ENCODE measurements around the gene EFNA5. TPM values are rescaled to one million over a fixed set of nuclear protein-coding genes. Genes with fewer than 3 reads are reported as not detected.
A peak's percentile ranks its signal among the peaks of the same experiment; 100 is the strongest.

The EFNA5 gene
- polyA plus RNA-seq, 4 donors, result 0.54 to 3.5 (median 1.7) TPM; not detected in 1

GRCh38 chr5:107388141-107388861 is 282.4 kb downstream of the EFNA5 start:
- Histone ChIP-seq H3K27ac (ENCODE audit: low read depth in 1 of 3, low read length in 2 of 3) (no peak overlapping the region), H3K36me3 (ENCODE audit: control insufficient read depth in 3 of 3, insufficient read depth in 2 of 3, low read depth in 1 of 3, low read length in 3 of 3) (no peaks in the 10 kb centered on the region), H3K27me3 (ENCODE audit: control insufficient read depth in 3 of 3, insufficient read depth in 3 of 3, low read length in 3 of 3) (no peaks in the 10 kb centered on the region), H3K9me3 (ENCODE audit: control insufficient read depth in 2 of 2, insufficient read depth in 1 of 2, low read depth in 1 of 2, low read length in 1 of 2) (no peaks in the 10 kb centered on the region), H3K4me3 (ENCODE audit: low read depth in 1 of 3, low read length in 3 of 3) (no peak overlapping the region), H3K4me1 (ENCODE audit: control insufficient read depth in 3 of 3, insufficient read depth in 2 of 3, low read depth in 1 of 3, low read length in 2 of 3) (peaks cover 3 to 21% (median 17%) of the 10 kb centered on the region in 3 donors)
- FAIRE-seq (no peak), DNase-seq (peak in 1 of 2 donors; percentile 32)
- WGBS, 3 donors, result 19 to 30% (median 27%) methylated on average over 8 of the region's 8 CpGs

- Histone ChIP-seq H3K9me3 (ENCODE audit: control insufficient read depth in 2 of 2, insufficient read depth in 1 of 2, low read depth in 1 of 2, low read length in 1 of 2) (no peaks in the 10 kb centered on the region), H3K27me3 (ENCODE audit: control insufficient read depth in 3 of 3, insufficient read depth in 3 of 3, low read length in 3 of 3) (no peaks in the 10 kb centered on the region), H3K36me3 (ENCODE audit: control insufficient read depth in 3 of 3, insufficient read depth in 2 of 3, low read depth in 1 of 3, low read length in 3 of 3) (no peaks in the 10 kb centered on the region), H3K4me1 (ENCODE audit: control insufficient read depth in 3 of 3, insufficient read depth in 2 of 3, low read depth in 1 of 3, low read length in 2 of 3) (peaks cover 3 to 21% (median 17%) of the 10 kb centered on the region in 3 donors), H3K27ac (ENCODE audit: low read depth in 1 of 3, low read length in 2 of 3) (no peak overlapping the region), H3K4me3 (ENCODE audit: low read depth in 1 of 3, low read length in 3 of 3) (no peak overlapping the region)
- WGBS, 3 donors, result 45 to 56% (median 47%) methylated on average over 6 of the region's 6 CpGs
- FAIRE-seq, result no peak
- DNase-seq, result peak; percentile 37 to 50
These were observed 283.1 kb downstream of the EFNA5 start for GRCh38 chr5:107387526-107388140.

GRCh38 chr5:107385708-107386107 is 285.0 kb downstream of the EFNA5 start:
- H3K27ac ChIP-seq (ENCODE audit: low read depth in 1 of 3, low read length in 2 of 3), result no peak overlapping the region
- H3K4me1 ChIP-seq (ENCODE audit: control insufficient read depth in 3 of 3, insufficient read depth in 2 of 3, low read depth in 1 of 3, low read length in 2 of 3), result peaks cover 3 to 26% (median 20%) of the 10 kb centered on the region in 3 donors
- no peaks in the 10 kb centered on the region for H3K36me3 ChIP-seq (ENCODE audit: control insufficient read depth in 3 of 3, insufficient read depth in 2 of 3, low read depth in 1 of 3, low read length in 3 of 3)
- H3K27me3 ChIP-seq (ENCODE audit: control insufficient read depth in 3 of 3, insufficient read depth in 3 of 3, low read length in 3 of 3), result no peaks in the 10 kb centered on the region
- DNase-seq, result no peak
- H3K9me3 ChIP-seq (ENCODE audit: control insufficient read depth in 2 of 2, insufficient read depth in 1 of 2, low read depth in 1 of 2, low read length in 1 of 2), result no peaks in the 10 kb centered on the region
- H3K4me3 ChIP-seq (ENCODE audit: low read depth in 1 of 3, low read length in 3 of 3), result no peak overlapping the region
- FAIRE-seq, result no peak
- 93 to 98% (median 97%) methylated on average over 2 of the region's 2 CpGs for WGBS, 3 donors

GRCh38 chr5:107384256-107384655 is 286.5 kb downstream of the EFNA5 start:
- Histone ChIP-seq H3K36me3 (ENCODE audit: control insufficient read depth in 3 of 3, insufficient read depth in 2 of 3, low read depth in 1 of 3, low read length in 3 of 3) (no peaks in the 10 kb centered on the region), H3K9me3 (ENCODE audit: control insufficient read depth in 2 of 2, insufficient read depth in 1 of 2, low read depth in 1 of 2, low read length in 1 of 2) (no peaks in the 10 kb centered on the region), H3K27ac (ENCODE audit: low read depth in 1 of 3, low read length in 2 of 3) (no peak overlapping the region), H3K4me1 (ENCODE audit: control insufficient read depth in 3 of 3, insufficient read depth in 2 of 3, low read depth in 1 of 3, low read length in 2 of 3) (peaks cover 3 to 25% (median 16%) of the 10 kb centered on the region in 3 donors), H3K27me3 (ENCODE audit: control insufficient read depth in 3 of 3, insufficient read depth in 3 of 3, low read length in 3 of 3) (no peaks in the 10 kb centered on the region), H3K4me3 (ENCODE audit: low read depth in 1 of 3, low read length in 3 of 3) (no peak overlapping the region)
- DNase-seq (no peak), FAIRE-seq (no peak)
- WGBS, 3 donors, result 92 to 96% (median 93%) methylated on average over 4 of the region's 4 CpGs

GRCh38 chr5:107383414-107383813 is 287.3 kb downstream of the EFNA5 start:
- no peak for DNase-seq
- no peaks in the 10 kb centered on the region for H3K27me3 ChIP-seq (ENCODE audit: control insufficient read depth in 3 of 3, insufficient read depth in 3 of 3, low read length in 3 of 3)
- no peaks in the 10 kb centered on the region for H3K9me3 ChIP-seq (ENCODE audit: control insufficient read depth in 2 of 2, insufficient read depth in 1 of 2, low read depth in 1 of 2, low read length in 1 of 2)
- no peaks in the 10 kb centered on the region for H3K36me3 ChIP-seq (ENCODE audit: control insufficient read depth in 3 of 3, insufficient read depth in 2 of 3, low read depth in 1 of 3, low read length in 3 of 3)
- peaks cover 3 to 18% (median 10%) of the 10 kb centered on the region in 3 donors for H3K4me1 ChIP-seq (ENCODE audit: control insufficient read depth in 3 of 3, insufficient read depth in 2 of 3, low read depth in 1 of 3, low read length in 2 of 3)
- H3K27ac ChIP-seq (ENCODE audit: low read depth in 1 of 3, low read length in 2 of 3), result no peak overlapping the region
- no peak for FAIRE-seq
- 95 to 100% (median 96%) methylated on average over 1 of the region's 1 CpG for WGBS, 3 donors
- no peak overlapping the region for H3K4me3 ChIP-seq (ENCODE audit: low read depth in 1 of 3, low read length in 3 of 3)

- Histone ChIP-seq H3K27me3 (ENCODE audit: control insufficient read depth in 3 of 3, insufficient read depth in 3 of 3, low read length in 3 of 3) (no peaks in the 10 kb centered on the region), H3K4me1 (ENCODE audit: control insufficient read depth in 3 of 3, insufficient read depth in 2 of 3, low read depth in 1 of 3, low read length in 2 of 3) (peaks cover 0 to 6% (median 3%) of the 10 kb centered on the region in 3 donors), H3K27ac (ENCODE audit: low read depth in 1 of 3, low read length in 2 of 3) (no peak overlapping the region), H3K9me3 (ENCODE audit: control insufficient read depth in 2 of 2, insufficient read depth in 1 of 2, low read depth in 1 of 2, low read length in 1 of 2) (no peaks in the 10 kb centered on the region), H3K4me3 (ENCODE audit: low read depth in 1 of 3, low read length in 3 of 3) (no peak overlapping the region), H3K36me3 (ENCODE audit: control insufficient read depth in 3 of 3, insufficient read depth in 2 of 3, low read depth in 1 of 3, low read length in 3 of 3) (no peaks in the 10 kb centered on the region)
- 58 to 75% (median 60%) methylated on average over 13 of the region's 13 CpGs for WGBS, 3 donors
- peak; percentile 40 to 41 for DNase-seq
- no peak for FAIRE-seq
These were observed 289.4 kb downstream of the EFNA5 start for GRCh38 chr5:107381189-107381856.

GRCh38 chr5:107380654-107381053 is 290.1 kb downstream of the EFNA5 start:
- 95 to 97% (median 96%) methylated on average over 10 of the region's 10 CpGs for WGBS, 3 donors
- no peak for FAIRE-seq

GRCh38 chr5:107378218-107378899 is 292.4 kb downstream of the EFNA5 start:
- FAIRE-seq, result no peak
- no peaks in the 10 kb centered on the region for H3K36me3 ChIP-seq (ENCODE audit: control insufficient read depth in 3 of 3, insufficient read depth in 2 of 3, low read depth in 1 of 3, low read length in 3 of 3)
- peak; percentile 31 to 70 for DNase-seq
- H3K4me3 ChIP-seq (ENCODE audit: low read depth in 1 of 3, low read length in 3 of 3), result no peak overlapping the region
- 19 to 60% (median 28%) methylated on average over 2 of the region's 2 CpGs for WGBS, 3 donors
- no peak overlapping the region for H3K27ac ChIP-seq (ENCODE audit: low read depth in 1 of 3, low read length in 2 of 3)
- no peaks in the 10 kb centered on the region for H3K27me3 ChIP-seq (ENCODE audit: control insufficient read depth in 3 of 3, insufficient read depth in 3 of 3, low read length in 3 of 3)
- H3K9me3 ChIP-seq (ENCODE audit: control insufficient read depth in 2 of 2, insufficient read depth in 1 of 2, low read depth in 1 of 2, low read length in 1 of 2), result no peaks in the 10 kb centered on the region
- H3K4me1 ChIP-seq (ENCODE audit: control insufficient read depth in 3 of 3, insufficient read depth in 2 of 3, low read depth in 1 of 3, low read length in 2 of 3), result peaks cover 0 to 6% (median 3%) of the 10 kb centered on the region in 3 donors

More at GRCh38 chr5:107380654-107381053, 290.1 kb downstream of the EFNA5 start:
- peaks cover 0 to 6% (median 3%) of the 10 kb centered on the region in 3 donors for H3K4me1 ChIP-seq (ENCODE audit: control insufficient read depth in 3 of 3, insufficient read depth in 2 of 3, low read depth in 1 of 3, low read length in 2 of 3)
- no peaks in the 10 kb centered on the region for H3K36me3 ChIP-seq (ENCODE audit: control insufficient read depth in 3 of 3, insufficient read depth in 2 of 3, low read depth in 1 of 3, low read length in 3 of 3)
- DNase-seq, result no peak
- no peaks in the 10 kb centered on the region for H3K27me3 ChIP-seq (ENCODE audit: control insufficient read depth in 3 of 3, insufficient read depth in 3 of 3, low read length in 3 of 3)
- no peak overlapping the region for H3K4me3 ChIP-seq (ENCODE audit: low read depth in 1 of 3, low read length in 3 of 3)
- H3K27ac ChIP-seq (ENCODE audit: low read depth in 1 of 3, low read length in 2 of 3), result no peak overlapping the region
- no peaks in the 10 kb centered on the region for H3K9me3 ChIP-seq (ENCODE audit: control insufficient read depth in 2 of 2, insufficient read depth in 1 of 2, low read depth in 1 of 2, low read length in 1 of 2)
